H9 (cell line): ENCODE results near the gene TMEM125. TPM values are rescaled to one million over a fixed set of nuclear protein-coding genes. Genes with fewer than 3 reads are reported as not detected.

ENCODE experiments used
- DNase-seq: peaks from one replicate; pipeline ENCODE4 v3.0.0-alpha.2; 2017
- H2AFZ ChIP-seq: one replicate; pipeline ENCODE4 v1.6.1; 2013; ENCODE audit warnings: mild to moderate bottlenecking, low read length, control low read depth, moderate library complexity
- H2AK5ac ChIP-seq: 2 replicates; pipeline ENCODE4 v1.6.1; 2013; ENCODE audit warnings: low read length, control low read depth, mixed read lengths; ENCODE audit not compliant: insufficient read length
- H2BK120ac ChIP-seq: one replicate; pipeline ENCODE4 v1.6.1; 2013; ENCODE audit warnings: low read depth, mild to moderate bottlenecking, low read length, control low read depth, inconsistent platforms; ENCODE audit not compliant: poor library complexity, severe bottlenecking
- H2BK12ac ChIP-seq: 2 replicates; pipeline ENCODE4 v1.6.1; 2013; ENCODE audit warnings: low read length, control low read depth, mixed read lengths, low read depth; ENCODE audit not compliant: insufficient read length
- H2BK15ac ChIP-seq: 2 replicates; pipeline ENCODE4 v1.6.1; 2013; ENCODE audit warnings: low read depth, low read length, control low read depth
- H2BK20ac ChIP-seq: one replicate; pipeline ENCODE4 v1.6.1; 2013; ENCODE audit warnings: low read depth, mild to moderate bottlenecking, low read length, control low read depth, inconsistent platforms; ENCODE audit not compliant: poor library complexity, severe bottlenecking
- H2BK5ac ChIP-seq: 2 replicates; pipeline ENCODE4 v1.6.1; 2013; ENCODE audit warnings: low read length, control low read depth, mixed read lengths; ENCODE audit not compliant: insufficient read length
- H3K14ac ChIP-seq: 2 replicates; pipeline ENCODE4 v1.6.1; 2013; ENCODE audit warnings: low read length, control low read depth; ENCODE audit not compliant: insufficient read depth
- H3K18ac ChIP-seq: 2 replicates; pipeline ENCODE4 v1.6.1; 2013; ENCODE audit warnings: low read depth, mild to moderate bottlenecking, mixed read lengths, low read length, control low read depth; ENCODE audit not compliant: insufficient read length
- H3K23ac ChIP-seq: 2 replicates; pipeline ENCODE4 v1.6.1; 2013; ENCODE audit warnings: low read length, control low read depth, mixed read lengths, low read depth; ENCODE audit not compliant: insufficient read length
- H3K23me2 ChIP-seq: 2 replicates; pipeline ENCODE4 v1.6.1; 2013; ENCODE audit warnings: low read depth, mild to moderate bottlenecking, mixed read lengths, low read length, control low read depth; ENCODE audit not compliant: insufficient read length, poor library complexity, severe bottlenecking
- H3K27ac ChIP-seq: 2 replicates; pipeline ENCODE4 v1.5.1; 2013; ENCODE audit warnings: low read length, control low read depth, mixed read lengths, low read depth; ENCODE audit not compliant: insufficient read length
- H3K27me3 ChIP-seq: 2 replicates; pipeline ENCODE4 v1.6.1; 2013; ENCODE audit warnings: low read length, control low read depth, inconsistent platforms; ENCODE audit not compliant: insufficient read depth
- H3K4ac ChIP-seq: 2 replicates; pipeline ENCODE4 v1.6.1; 2013; ENCODE audit warnings: low read depth, mild to moderate bottlenecking, control low read depth, inconsistent platforms, low read length, moderate library complexity
- H3K4me1 ChIP-seq: 2 replicates; pipeline ENCODE4 v1.6.1; 2013; ENCODE audit warnings: low read length, control low read depth, inconsistent platforms; ENCODE audit not compliant: insufficient read depth
- H3K4me2 ChIP-seq: 2 replicates; pipeline ENCODE4 v1.6.1; 2013; ENCODE audit warnings: low read length, control low read depth, mixed read lengths; ENCODE audit not compliant: insufficient read length, insufficient read depth
- H3K56ac ChIP-seq: 2 replicates; pipeline ENCODE4 v1.6.1; 2013; ENCODE audit warnings: low read depth, mild to moderate bottlenecking, mixed read lengths, low read length, control low read depth; ENCODE audit not compliant: insufficient read length
- H3K79me1 ChIP-seq: 2 replicates; pipeline ENCODE4 v1.6.1; 2013; ENCODE audit warnings: low read depth, mild to moderate bottlenecking, moderate library complexity, low read length, control low read depth, inconsistent platforms; ENCODE audit not compliant: insufficient read depth, poor library complexity, severe bottlenecking
- H3K79me2 ChIP-seq: 2 replicates; pipeline ENCODE4 v1.6.1; 2013; ENCODE audit warnings: low read length, control low read depth, inconsistent platforms; ENCODE audit not compliant: insufficient read depth
- H3K9ac ChIP-seq: 2 replicates; pipeline ENCODE4 v1.6.1; 2013; ENCODE audit warnings: low read length, control low read depth, mixed read lengths; ENCODE audit not compliant: insufficient read length; ENCODE audit errors: extremely low read depth
- H3K9me3 ChIP-seq: one replicate; pipeline ENCODE4 v1.6.1; 2013; ENCODE audit warnings: low read depth, low read length, inconsistent platforms; ENCODE audit not compliant: control insufficient read depth
- H3T11ph ChIP-seq: one replicate; pipeline ENCODE4 v1.6.1; 2013; ENCODE audit warnings: mild to moderate bottlenecking, low read length, control low read depth, inconsistent platforms
- H4K20me1 ChIP-seq: one replicate; pipeline ENCODE4 v1.6.1; 2013; ENCODE audit not compliant: control insufficient read depth, insufficient read length, insufficient read depth
- H4K5ac ChIP-seq: 2 replicates; pipeline ENCODE4 v1.6.1; 2013; ENCODE audit warnings: low read depth, mild to moderate bottlenecking, mixed read lengths, low read length, control low read depth; ENCODE audit not compliant: insufficient read length
- H4K8ac ChIP-seq: replicated peaks from 2 replicates; pipeline ENCODE4 v1.6.1; 2013; ENCODE audit warnings: low read length, control low read depth, mixed read lengths, low read depth; ENCODE audit not compliant: insufficient read length
- H4K91ac ChIP-seq: 2 replicates; pipeline ENCODE4 v1.6.1; 2013; ENCODE audit warnings: low read depth, mild to moderate bottlenecking, moderate library complexity, mixed read lengths, low read length, control low read depth; ENCODE audit not compliant: insufficient read length
- H3K27ac Mint-ChIP-seq, 3 experiments: 2 replicates in 2 of 3; 3 replicates in 1 of 3; pipeline ENCODE4 v1.8.0; 2020 to 2021; ENCODE audit warnings: mixed read lengths in 3 of 3, mild to moderate bottlenecking in 1 of 3, moderate library complexity in 1 of 3
- H3K27me3 Mint-ChIP-seq: 2 replicates; pipeline ENCODE4 v1.8.0; 2021; ENCODE audit warnings: low read depth, mild to moderate bottlenecking, moderate library complexity, mixed read lengths
- H3K36me3 Mint-ChIP-seq, 3 experiments: 2 replicates in 2 of 3; 3 replicates in 1 of 3; pipeline ENCODE4 v1.8.0; 2020 to 2021; ENCODE audit warnings: low read depth in 3 of 3, mixed read lengths in 3 of 3; ENCODE audit not compliant: insufficient read depth in 1 of 3
- H3K4me1 Mint-ChIP-seq, 2 experiments: 2 replicates each; pipeline ENCODE4 v1.8.0; 2020; ENCODE audit warnings: mixed read lengths in 2 of 2
- H3K4me3 Mint-ChIP-seq, 2 experiments: 2 replicates in 1 of 2; 3 replicates in 1 of 2; pipeline ENCODE4 v1.8.0; 2020 to 2021; ENCODE audit warnings: mild to moderate bottlenecking in 2 of 2, mixed read lengths in 2 of 2, moderate library complexity in 1 of 2
- H3K9me3 Mint-ChIP-seq, 2 experiments: 2 replicates in 1 of 2; 3 replicates in 1 of 2; pipeline ENCODE4 v1.8.0; 2020; ENCODE audit warnings: mild to moderate bottlenecking in 2 of 2, mixed read lengths in 2 of 2, moderate library complexity in 1 of 2
- CTCF ChIP-seq: fragments of 200-600 bp; sonication (generic); conservative IDR thresholded peaks from 3 replicates; pipeline ENCODE4 v1.8.0; 2021; ENCODE audit warnings: antibody characterized with exemption, mild to moderate bottlenecking
- WGBS: extraction: QIAGEN DNeasy Blood & Tissue Kit; methylation state at CpG from one replicate; pipeline ENCODE4 v1.1.7; 2013; ENCODE audit warnings: missing lambda C conversion rate, low lambda C conversion rate, mixed read lengths; ENCODE audit not compliant: insufficient read length; ENCODE audit errors: extremely low coverage; 5-methylcytosine and 5-hydroxymethylcytosine counted together
- total RNA-seq: library from RNA; stranded (reverse); gene quantifications from 2 replicates; pipeline ENCODE4 v1.2.1, GENCODE V29; 2021

Gene TMEM125
- total RNA-seq, 1 experiment from 2014 or later, result 19.6 TPM

- H2BK20ac ChIP-seq, result no peak overlapping the region
Measured at GRCh38 chr1:43239484-43239883, 30.3 kb upstream of the TMEM125 start.

More at GRCh38 chr1:43239484-43239883, 30.3 kb upstream of the TMEM125 start:
- H3K18ac ChIP-seq, result no peak overlapping the region
- no peak overlapping the region for H3K27ac ChIP-seq
- no peak overlapping the region for H2BK120ac ChIP-seq
- H3K23ac ChIP-seq, result no peak overlapping the region
- no peak overlapping the region for H2AFZ ChIP-seq
- H3K4me2 ChIP-seq, result no peak overlapping the region
- H3K4ac ChIP-seq, result no peak overlapping the region
- TF ChIP-seq CTCF, result no peak
- Mint-ChIP-seq H3K4me1 (peaks cover 0 to 3% of the 10 kb centered on the region in 2 experiments; a peak in 2 of 4 replicates), H3K36me3 (no peaks in the 10 kb centered on the region; a peak in 1 of 7 replicates), H3K4me3 (no peak overlapping the region; a peak in 1 of 5 replicates), H3K27ac (no peak overlapping the region), H3K27me3 (peaks cover 2% of the 10 kb centered on the region; the same call in 1 of the 2 replicates), H3K9me3 (peaks cover 7 to 19% of the 10 kb centered on the region in 2 experiments)
- no peak overlapping the region for H3K14ac ChIP-seq
- no peaks in the 10 kb centered on the region for H3K23me2 ChIP-seq
- H2BK5ac ChIP-seq, result no peak overlapping the region
- no peak overlapping the region for H4K5ac ChIP-seq
- no peak overlapping the region for H3K56ac ChIP-seq
- no peaks in the 10 kb centered on the region for H3K9me3 ChIP-seq
- no peaks in the 10 kb centered on the region for H4K20me1 ChIP-seq
- DNase-seq, result no peak
- no peak overlapping the region for H3K9ac ChIP-seq
- no peaks in the 10 kb centered on the region for H3K27me3 ChIP-seq
- H3K79me1 ChIP-seq, result no peaks in the 10 kb centered on the region
- no peak overlapping the region for H2AK5ac ChIP-seq
- no peak overlapping the region for H4K8ac ChIP-seq
- peaks cover 3% of the 10 kb centered on the region; the same call in 1 of the 2 replicates for H3K4me1 ChIP-seq
- no peak overlapping the region for H2BK12ac ChIP-seq
- H2BK15ac ChIP-seq, result no peak overlapping the region
- H3T11ph ChIP-seq, result no peak overlapping the region
- H4K91ac ChIP-seq, result no peak overlapping the region
- no CpG with 5 or more reads among the region's 3 CpGs for WGBS
- no peaks in the 10 kb centered on the region for H3K79me2 ChIP-seq
